Activated T-cell treated with anti-CD3 and anti-CD28 coated beads for 4 hours (primary cell): ENCODE data around the gene LMTK2.

Experiments used
- DNase-seq: peaks from one replicate; pipeline ENCODE4 v3.0.0-alpha.2; 2020

LMTK2 gene

GRCh38 chr7:98240961-98241673, 134.5 kb downstream of the LMTK2 start:
- DNase-seq, result no peak

- no peak for DNase-seq
These were observed 135.1 kb downstream of the LMTK2 start for GRCh38 chr7:98241674-98242241.

- no peak for DNase-seq
These were observed 135.7 kb downstream of the LMTK2 start for GRCh38 chr7:98242342-98242741.

GRCh38 chr7:98242934-98243333, 136.3 kb downstream of the LMTK2 start:
- DNase-seq, result no peak

- DNase-seq, result no peak
These were observed 138.2 kb downstream of the LMTK2 start for GRCh38 chr7:98244871-98245270.

GRCh38 chr7:98248156-98248555, 141.5 kb downstream of the LMTK2 start:
- DNase-seq, result no peak

- DNase-seq, result no peak
These were observed 142.4 kb downstream of the LMTK2 start for GRCh38 chr7:98249106-98249505.

- DNase-seq, result peak; percentile 17
These were observed 144.1 kb downstream of the LMTK2 start for GRCh38 chr7:98250789-98251188.

- DNase-seq, result peak; percentile 4
These were observed 144.6 kb downstream of the LMTK2 start for GRCh38 chr7:98251231-98251600.

- DNase-seq, result peak; percentile 64
These were observed 145.2 kb downstream of the LMTK2 start, which contains the start of gene TECPR1 for GRCh38 chr7:98251601-98252424. TSS of gene TECPR1 (minus strand) at chr7:98252232. CDS start at chr7:98246146, 6,086 bp downstream.

GRCh38 chr7:98252425-98253054, 145.9 kb downstream of the LMTK2 start:
- no peak for DNase-seq

- no peak for DNase-seq
These were observed 147.9 kb downstream of the LMTK2 start for GRCh38 chr7:98254516-98254915.

- no peak for DNase-seq
These were observed 148.4 kb downstream of the LMTK2 start for GRCh38 chr7:98254951-98255610.

- DNase-seq, result no peak
These were observed 149.8 kb downstream of the LMTK2 start for GRCh38 chr7:98256431-98256830.

- no peak for DNase-seq
These were observed 151.0 kb downstream of the LMTK2 start for GRCh38 chr7:98257701-98258100.
